H54 (cell line): ENCODE data around the gene IHH.

ENCODE experiments used
- DNase-seq: peaks from one replicate; pipeline ENCODE4 v3.0.0; 2011; ENCODE audit warnings: low spot score, mixed read lengths; ENCODE audit not compliant: insufficient read length
- FAIRE-seq: peaks from 3 replicates; lab custom pipeline; 2011; peaks lifted over from hg19 to GRCh38; lab: Jason Lieb, UNC
- POLR2A ChIP-seq: IDR thresholded peaks from 2 replicates; pipeline ENCODE4 v1.6.1; 2011; ENCODE audit warnings: low read depth, mild to moderate bottlenecking, low read length

Gene IHH

GRCh38 chr2:219084791-219085190 lies 24.1 kb upstream of the IHH start:
- FAIRE-seq (no peak), DNase-seq (no peak)
- TF ChIP-seq POLR2A, result no peak

- DNase-seq (no peak), FAIRE-seq (no peak)
- TF ChIP-seq POLR2A, result no peak
Measured at GRCh38 chr2:219082332-219082958, 21.7 kb upstream of the IHH start.

GRCh38 chr2:219081701-219082331 lies 21.1 kb upstream of the IHH start:
- DNase-seq (no peak), FAIRE-seq (no peak)
- no peak for TF ChIP-seq POLR2A

GRCh38 chr2:219081096-219081495 lies 20.4 kb upstream of the IHH start:
- TF ChIP-seq POLR2A, result no peak
- FAIRE-seq (no peak), DNase-seq (no peak)

- DNase-seq (no peak), FAIRE-seq (peak; percentile 85)
- no peak for TF ChIP-seq POLR2A
Measured at GRCh38 chr2:219079417-219079816, 18.7 kb upstream of the IHH start.

GRCh38 chr2:219078951-219079350 lies 18.2 kb upstream of the IHH start:
- TF ChIP-seq POLR2A, result no peak
- DNase-seq (no peak), FAIRE-seq (no peak)

GRCh38 chr2:219078126-219078525 lies 17.4 kb upstream of the IHH start:
- no peak for FAIRE-seq
- TF ChIP-seq POLR2A, result no peak
- no peak for DNase-seq

GRCh38 chr2:219076253-219076652 lies 15.5 kb upstream of the IHH start:
- no peak for DNase-seq
- no peak for TF ChIP-seq POLR2A
- FAIRE-seq, result no peak

- no peak for TF ChIP-seq POLR2A
- FAIRE-seq (no peak), DNase-seq (no peak)
Measured at GRCh38 chr2:219073413-219074129, 12.8 kb upstream of the IHH start.

- DNase-seq (no peak), FAIRE-seq (no peak)
Measured at GRCh38 chr2:219072741-219073250, 12.1 kb upstream of the IHH start.

GRCh38 chr2:219071131-219071816 lies 10.6 kb upstream of the IHH start:
- FAIRE-seq, result peak; percentile 33
- DNase-seq, result peak; percentile 62
- no peak for TF ChIP-seq POLR2A

More at GRCh38 chr2:219072741-219073250, 12.1 kb upstream of the IHH start:
- TF ChIP-seq POLR2A, result no peak

- FAIRE-seq, result no peak
- DNase-seq, result no peak
- no peak for TF ChIP-seq POLR2A
Measured at GRCh38 chr2:219065484-219065883, 4.8 kb upstream of the IHH start.

- FAIRE-seq, result no peak
- no peak for TF ChIP-seq POLR2A
- DNase-seq, result no peak
Measured at GRCh38 chr2:219062081-219062480, 1.4 kb upstream of the IHH start.
